ENCODE measurements around the gene KRT2. TPM values are rescaled to one million over a fixed set of nuclear protein-coding genes. Genes with fewer than 3 reads are reported as not detected.

Gene KRT2
- total RNA-seq, 6 experiments from 2014 or later, result not detected

DNA sequence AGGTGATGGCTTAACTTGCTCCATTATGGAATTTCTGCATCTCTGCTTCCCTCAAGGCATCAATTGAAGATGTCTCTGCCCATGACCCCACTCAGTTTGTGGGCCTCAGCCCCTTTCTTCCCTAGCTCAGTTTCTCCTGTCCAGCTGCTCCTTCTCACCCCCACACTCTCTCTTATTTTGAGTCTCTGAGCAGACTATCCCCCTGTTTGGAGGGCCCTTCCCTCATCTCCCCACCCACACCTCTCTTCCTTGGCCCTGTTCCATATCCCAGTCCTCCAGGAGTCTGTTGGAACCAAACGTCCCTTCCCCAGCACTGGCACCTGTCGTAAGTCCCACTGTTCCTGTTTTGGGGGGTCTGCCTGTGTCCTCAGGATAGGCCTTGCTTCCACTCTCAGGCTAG lies 36.5 kb upstream of the KRT2 start:
- Mint-ChIP-seq H3K27ac (no peak overlapping the region), H3K36me3 (ENCODE audit: low read depth) (no peaks in the 10 kb centered on the region)

DNA sequence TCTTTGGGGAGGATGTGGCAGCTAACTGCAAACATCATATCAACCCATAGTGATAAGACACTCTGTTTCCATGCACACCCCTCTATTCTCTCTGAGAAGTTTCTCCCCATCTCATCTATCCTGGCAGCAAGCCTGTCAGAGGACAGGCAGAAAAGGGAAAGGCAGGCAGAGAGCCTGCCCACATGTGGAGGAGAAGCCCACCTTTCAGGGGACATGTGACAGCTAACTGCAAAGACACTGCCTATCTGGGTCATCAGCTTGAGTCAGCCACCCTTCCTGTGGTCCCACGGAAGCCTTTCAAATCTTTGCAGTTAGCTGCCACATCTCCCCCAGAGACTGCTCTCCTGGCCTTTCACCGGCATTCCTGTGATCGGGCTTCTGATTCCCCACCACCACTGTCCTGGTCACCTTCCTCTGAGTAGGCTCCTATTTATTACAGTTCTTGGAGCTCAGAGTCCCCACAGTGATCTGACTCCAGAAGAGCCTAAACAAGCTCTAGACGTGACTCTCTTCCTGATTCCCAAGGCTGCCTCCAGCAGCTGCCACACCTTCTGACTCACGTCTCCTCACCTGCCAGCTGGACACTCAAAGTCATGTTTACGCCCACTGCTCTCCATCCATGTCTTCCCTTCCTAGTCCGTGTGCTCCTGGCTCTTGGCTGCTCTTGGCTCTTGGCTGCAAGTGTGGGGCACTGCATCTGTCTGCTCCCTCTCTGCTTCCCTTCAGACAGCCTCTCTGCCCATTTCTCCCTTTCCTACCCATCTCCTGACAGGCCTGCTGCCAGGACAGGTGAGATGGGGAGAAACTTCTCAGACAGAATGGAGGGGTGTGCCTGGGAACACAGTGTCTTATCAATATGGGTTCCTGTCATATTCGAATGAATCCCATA lies 35.7 kb upstream of the KRT2 start:
- Mint-ChIP-seq H3K4me1 (ENCODE audit: low read depth) (no peaks in the 10 kb centered on the region), H3K27ac (no peak overlapping the region), H3K4me3 (no peak overlapping the region), H3K27me3 (ENCODE audit: insufficient read depth) (peaks cover 63% of the 10 kb centered on the region), H3K36me3 (ENCODE audit: low read depth) (no peaks in the 10 kb centered on the region), H3K9me3 (no peaks in the 10 kb centered on the region)
- no peak for DNase-seq
- TF ChIP-seq, protein P1, sequence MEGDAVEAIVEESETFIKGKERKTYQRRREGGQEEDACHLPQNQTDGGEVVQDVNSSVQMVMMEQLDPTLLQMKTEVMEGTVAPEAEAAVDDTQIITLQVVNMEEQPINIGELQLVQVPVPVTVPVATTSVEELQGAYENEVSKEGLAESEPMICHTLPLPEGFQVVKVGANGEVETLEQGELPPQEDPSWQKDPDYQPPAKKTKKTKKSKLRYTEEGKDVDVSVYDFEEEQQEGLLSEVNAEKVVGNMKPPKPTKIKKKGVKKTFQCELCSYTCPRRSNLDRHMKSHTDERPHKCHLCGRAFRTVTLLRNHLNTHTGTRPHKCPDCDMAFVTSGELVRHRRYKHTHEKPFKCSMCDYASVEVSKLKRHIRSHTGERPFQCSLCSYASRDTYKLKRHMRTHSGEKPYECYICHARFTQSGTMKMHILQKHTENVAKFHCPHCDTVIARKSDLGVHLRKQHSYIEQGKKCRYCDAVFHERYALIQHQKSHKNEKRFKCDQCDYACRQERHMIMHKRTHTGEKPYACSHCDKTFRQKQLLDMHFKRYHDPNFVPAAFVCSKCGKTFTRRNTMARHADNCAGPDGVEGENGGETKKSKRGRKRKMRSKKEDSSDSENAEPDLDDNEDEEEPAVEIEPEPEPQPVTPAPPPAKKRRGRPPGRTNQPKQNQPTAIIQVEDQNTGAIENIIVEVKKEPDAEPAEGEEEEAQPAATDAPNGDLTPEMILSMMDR (IDR thresholded peaks at IDR 0.05), result no peak

More for the DNA sequence above, 36.5 kb upstream of the KRT2 start:
- H3K9me3 Mint-ChIP-seq, result no peaks in the 10 kb centered on the region
- H3K4me1 Mint-ChIP-seq (ENCODE audit: low read depth), result no peaks in the 10 kb centered on the region
- TF ChIP-seq, protein P1 (IDR thresholded peaks at IDR 0.05), result no peak
- no peak overlapping the region for H3K4me3 Mint-ChIP-seq
- peaks cover 69% of the 10 kb centered on the region for H3K27me3 Mint-ChIP-seq (ENCODE audit: insufficient read depth)
- DNase-seq, result no peak

DNA sequence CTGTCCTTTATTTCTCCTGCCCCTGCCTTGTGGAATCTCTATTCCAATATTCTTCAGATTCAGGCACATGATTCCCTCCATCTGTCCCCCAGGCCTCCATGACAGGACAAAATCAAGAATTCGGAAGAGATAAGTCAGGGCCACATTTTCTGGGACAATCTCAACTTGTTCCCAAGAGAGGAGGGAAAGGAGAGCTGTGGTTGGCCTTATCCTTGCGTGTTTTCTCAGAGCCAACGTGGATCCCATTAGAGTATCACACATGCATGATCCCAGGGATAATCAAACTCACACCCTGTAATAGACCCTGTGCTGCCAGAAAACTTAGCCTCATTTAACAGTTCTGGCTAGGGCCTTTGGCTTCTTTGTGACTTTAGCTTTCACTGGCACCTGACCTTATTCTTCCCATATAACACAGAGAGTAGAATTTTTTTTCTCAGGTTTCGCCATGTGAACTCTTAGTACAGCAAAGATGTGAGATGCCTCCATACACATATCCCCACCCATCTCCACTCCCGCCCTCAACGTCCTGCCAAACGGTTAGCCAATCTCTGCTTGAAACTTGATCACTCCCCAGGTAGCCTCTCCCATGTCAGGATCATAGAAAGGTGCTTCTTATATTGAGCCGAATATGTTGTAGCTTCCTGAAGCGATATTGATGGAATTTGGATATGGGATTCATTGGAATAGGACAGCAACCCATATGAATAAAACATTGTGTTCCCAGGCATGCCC lies 34.9 kb upstream of the KRT2 start:
- DNase-seq, result no peak
- no peak overlapping the region for H3K27ac Mint-ChIP-seq

DNA sequence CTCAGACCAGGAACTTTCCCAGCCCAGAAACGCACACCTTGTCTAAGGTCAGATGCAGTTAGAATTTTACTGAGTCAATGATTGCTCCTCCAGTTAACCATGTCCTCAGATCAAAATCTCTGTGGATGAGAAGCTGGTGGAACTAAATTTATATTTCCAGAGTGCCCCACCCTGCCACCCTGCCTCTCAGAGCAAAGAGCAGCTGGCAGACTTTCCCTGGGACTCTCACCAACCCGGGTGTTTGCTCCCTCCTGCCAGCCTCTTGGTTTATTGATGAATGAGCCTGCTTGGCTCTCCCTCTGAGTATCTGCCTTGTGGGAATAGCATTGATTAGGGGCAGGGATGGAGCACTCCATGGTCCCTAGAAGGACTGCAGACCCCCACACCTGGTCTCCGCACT lies 34.1 kb upstream of the KRT2 start:
- no peak overlapping the region for H3K27ac Mint-ChIP-seq
- H3K27me3 Mint-ChIP-seq (ENCODE audit: insufficient read depth), result peaks cover 62% of the 10 kb centered on the region
- H3K9me3 Mint-ChIP-seq, result no peaks in the 10 kb centered on the region
- TF ChIP-seq, protein P1 (IDR thresholded peaks at IDR 0.05), result no peak
- H3K4me1 Mint-ChIP-seq (ENCODE audit: low read depth), result no peaks in the 10 kb centered on the region
- H3K36me3 Mint-ChIP-seq (ENCODE audit: low read depth), result no peaks in the 10 kb centered on the region
- no peak for DNase-seq
- H3K4me3 Mint-ChIP-seq, result no peak overlapping the region

More for the DNA sequence above, 34.9 kb upstream of the KRT2 start:
- Mint-ChIP-seq H3K9me3 (no peaks in the 10 kb centered on the region), H3K4me1 (ENCODE audit: low read depth) (no peaks in the 10 kb centered on the region), H3K27me3 (ENCODE audit: insufficient read depth) (peaks cover 61% of the 10 kb centered on the region), H3K4me3 (no peak overlapping the region), H3K36me3 (ENCODE audit: low read depth) (no peaks in the 10 kb centered on the region)
- TF ChIP-seq, protein P1 (IDR thresholded peaks at IDR 0.05), result no peak

DNA sequence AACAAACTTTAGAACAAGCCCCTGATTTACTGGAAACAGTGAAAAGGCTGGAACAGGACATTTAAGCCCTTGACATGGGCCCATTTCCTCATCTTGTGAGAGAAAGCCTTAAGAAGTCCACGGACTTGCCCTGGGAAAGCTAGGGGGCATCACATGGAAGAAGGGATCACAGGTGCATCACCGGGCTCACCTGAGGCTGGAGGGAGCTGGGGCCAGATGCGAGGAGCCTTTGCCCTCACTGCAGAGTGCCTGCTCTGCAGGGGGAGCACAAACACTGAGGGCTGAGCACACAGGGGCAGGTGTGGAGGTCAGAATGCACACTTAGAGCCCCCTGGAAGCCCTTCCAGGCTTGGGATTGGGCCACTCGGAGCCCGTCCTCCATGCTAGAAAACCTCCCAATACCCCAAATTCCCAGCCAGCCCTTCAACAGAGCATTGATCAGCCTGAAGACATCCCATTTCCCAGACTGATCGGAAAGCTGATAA lies 33.4 kb upstream of the KRT2 start:
- Mint-ChIP-seq H3K4me1 (ENCODE audit: low read depth) (no peaks in the 10 kb centered on the region), H3K9me3 (no peaks in the 10 kb centered on the region), H3K36me3 (ENCODE audit: low read depth) (no peaks in the 10 kb centered on the region), H3K27ac (no peak overlapping the region), H3K4me3 (no peak overlapping the region), H3K27me3 (ENCODE audit: insufficient read depth) (peaks cover 63% of the 10 kb centered on the region)
- no peak for DNase-seq
- TF ChIP-seq, protein P1 (IDR thresholded peaks at IDR 0.05), result no peak
